ENCODE results near the gene GPRC5D.

GRCh38 chr12:12896260-12896659 lies 55.7 kb downstream of the GPRC5D start:
- TF ChIP-seq GATA3 (IDR thresholded peaks at IDR 0.05; ENCODE audit: low read depth, low read length) (no peak), GATA2 (IDR thresholded peaks at IDR 0.05; ENCODE audit: low read depth, low read length) (no peak)

All from SH-SY5Y (cell line).